HCT116 (cell line): ENCODE data around the gene APBA1.

ENCODE experiments used
- SP1 ChIP-seq: IDR thresholded peaks from 2 replicates; pipeline ENCODE4 v1.6.1; 2012; ENCODE audit warnings: low read depth
- TF ChIP-seq, protein P1 (sequence below), 3 experiments: fragments of 200-600 bp in 1 of 3; sonication (generic) in 1 of 3; IDR thresholded peaks in 2 of 3; conservative IDR thresholded peaks in 1 of 3; 2 replicates each; pipeline ENCODE4 v1.5.1; 2012 to 2017; ENCODE audit warnings: low read depth in 2 of 3, low read length in 2 of 3, antibody characterized with exemption in 1 of 3, borderline replicate concordance in 1 of 3, control low read depth in 1 of 3, mild to moderate bottlenecking in 1 of 3, mixed read lengths in 1 of 3, mixed run types in 1 of 3, moderate library complexity in 1 of 3; ENCODE audit not compliant: insufficient read depth in 1 of 3

DNA sequence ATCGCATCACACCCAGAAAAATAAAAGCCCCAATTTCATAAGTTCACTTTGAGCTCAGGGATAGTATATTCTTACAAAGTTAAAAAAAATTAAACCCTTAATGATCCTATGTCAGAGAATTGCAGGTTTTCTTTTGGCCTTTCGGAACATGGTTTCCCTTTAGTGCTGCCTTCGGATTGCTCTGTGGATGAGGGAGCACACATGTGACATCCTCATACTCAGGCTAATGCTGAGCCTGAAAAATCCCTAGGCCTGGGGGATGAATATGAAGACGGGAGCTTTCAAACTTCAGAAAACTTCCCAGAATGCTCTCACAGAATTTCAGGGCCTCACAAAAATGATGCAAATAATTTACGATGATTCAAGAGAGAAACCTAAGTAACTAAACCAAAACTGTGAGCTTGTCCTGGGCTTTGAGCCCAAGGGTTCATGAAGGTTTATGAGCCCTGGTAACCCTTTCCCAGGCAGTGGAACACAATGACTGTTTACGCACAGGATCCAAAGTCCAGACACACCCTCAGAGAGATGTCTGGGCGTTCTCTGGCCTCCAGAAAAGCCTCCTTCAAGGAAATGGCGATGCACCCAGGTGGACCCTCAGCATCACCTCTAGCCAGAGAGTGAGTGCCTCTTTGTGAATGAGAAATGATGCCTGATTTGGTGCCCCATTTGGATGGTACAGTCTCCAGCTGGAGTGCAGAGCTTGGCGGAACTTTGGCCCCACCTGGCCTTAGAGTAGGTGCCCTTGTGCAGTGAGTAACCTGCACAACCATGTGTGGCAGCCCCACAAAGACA is 201.8 kb downstream of the APBA1 start:
- TF ChIP-seq, protein P1, sequence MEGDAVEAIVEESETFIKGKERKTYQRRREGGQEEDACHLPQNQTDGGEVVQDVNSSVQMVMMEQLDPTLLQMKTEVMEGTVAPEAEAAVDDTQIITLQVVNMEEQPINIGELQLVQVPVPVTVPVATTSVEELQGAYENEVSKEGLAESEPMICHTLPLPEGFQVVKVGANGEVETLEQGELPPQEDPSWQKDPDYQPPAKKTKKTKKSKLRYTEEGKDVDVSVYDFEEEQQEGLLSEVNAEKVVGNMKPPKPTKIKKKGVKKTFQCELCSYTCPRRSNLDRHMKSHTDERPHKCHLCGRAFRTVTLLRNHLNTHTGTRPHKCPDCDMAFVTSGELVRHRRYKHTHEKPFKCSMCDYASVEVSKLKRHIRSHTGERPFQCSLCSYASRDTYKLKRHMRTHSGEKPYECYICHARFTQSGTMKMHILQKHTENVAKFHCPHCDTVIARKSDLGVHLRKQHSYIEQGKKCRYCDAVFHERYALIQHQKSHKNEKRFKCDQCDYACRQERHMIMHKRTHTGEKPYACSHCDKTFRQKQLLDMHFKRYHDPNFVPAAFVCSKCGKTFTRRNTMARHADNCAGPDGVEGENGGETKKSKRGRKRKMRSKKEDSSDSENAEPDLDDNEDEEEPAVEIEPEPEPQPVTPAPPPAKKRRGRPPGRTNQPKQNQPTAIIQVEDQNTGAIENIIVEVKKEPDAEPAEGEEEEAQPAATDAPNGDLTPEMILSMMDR (IDR thresholded peaks at IDR 0.05 in 2 of 3, conservative IDR thresholded peaks at IDR 0.05 in 1 of 3; ENCODE audit: borderline replicate concordance in 1 of 3, insufficient read depth in 1 of 3, low read depth in 2 of 3, low read length in 2 of 3): no peak
- no peak for TF ChIP-seq SP1
